Measurements from ENCODE around the gene HOXB6. TPM values are rescaled to one million over a fixed set of nuclear protein-coding genes. Genes with fewer than 3 reads are reported as not detected.

The HOXB6 gene
- polyA plus RNA-seq, 4 donors: 81.5 to 108 (median 90.6) TPM

GRCh38 chr17:48636177-48637018 lies 31.6 kb upstream of the HOXB6 start:
- no peak for DNase-seq (ENCODE audit: low read depth in 4 of 4, low spot score in 3 of 4)

GRCh38 chr17:48634493-48635208 lies 29.9 kb upstream of the HOXB6 start:
- DNase-seq (ENCODE audit: low read depth in 4 of 4, low spot score in 3 of 4): no peak

GRCh38 chr17:48633266-48633677 lies 28.5 kb upstream of the HOXB6 start:
- no peak for DNase-seq (ENCODE audit: low read depth in 4 of 4, low spot score in 3 of 4)

GRCh38 chr17:48632579-48633265 lies 27.9 kb upstream of the HOXB6 start:
- no peak for DNase-seq (ENCODE audit: low read depth in 4 of 4, low spot score in 3 of 4)

GRCh38 chr17:48631693-48632578 lies 27.1 kb upstream of the HOXB6 start:
- no peak for DNase-seq (ENCODE audit: low read depth in 4 of 4, low spot score in 3 of 4)

- DNase-seq (ENCODE audit: low read depth in 4 of 4, low spot score in 3 of 4): no peak
Measured at GRCh38 chr17:48630925-48631692, 26.3 kb upstream of the HOXB6 start.

GRCh38 chr17:48630009-48630924 lies 25.5 kb upstream of the HOXB6 start:
- no peak for DNase-seq (ENCODE audit: low read depth in 4 of 4, low spot score in 3 of 4)

GRCh38 chr17:48629411-48629759 lies 24.6 kb upstream of the HOXB6 start:
- no peak for DNase-seq (ENCODE audit: low read depth in 4 of 4, low spot score in 3 of 4)

GRCh38 chr17:48628649-48629410 lies 24.0 kb upstream of the HOXB6 start:
- DNase-seq (ENCODE audit: low read depth in 4 of 4, low spot score in 3 of 4): no peak

- no peak for DNase-seq (ENCODE audit: low read depth in 4 of 4, low spot score in 3 of 4)
Measured at GRCh38 chr17:48627623-48628521, 23.1 kb upstream of the HOXB6 start.

GRCh38 chr17:48627118-48627597 lies 22.4 kb upstream of the HOXB6 start:
- DNase-seq (ENCODE audit: low read depth in 4 of 4, low spot score in 3 of 4): no peak

GRCh38 chr17:48626245-48627117 lies 21.7 kb upstream of the HOXB6 start, which contains the start of gene HOXB9:
HOXB9 (minus strand) TSS chr17:48626358; CDS start chr17:48626269, 89 bp downstream.
- DNase-seq (ENCODE audit: low read depth in 4 of 4, low spot score in 3 of 4): no peak

- no peak for DNase-seq (ENCODE audit: low read depth in 4 of 4, low spot score in 3 of 4)
Measured at GRCh38 chr17:48625495-48626244, 20.9 kb upstream of the HOXB6 start.

- no peak for DNase-seq (ENCODE audit: low read depth in 4 of 4, low spot score in 3 of 4)
Measured at GRCh38 chr17:48624544-48625494, 20.0 kb upstream of the HOXB6 start.

All from right renal pelvis (tissue), 4 donors.